H1 (cell line): ENCODE data around the gene ANAPC1.
"Not testable (repeated sequence)": the region's sequence is repeated elsewhere in the genome, so short reads cannot be mapped to it uniquely, and the experiment has no call there.

Source experiments
- CTCF ChIP-seq, 3 experiments: IDR thresholded peaks; 1 replicate in 2 of 3; 2 replicates in 1 of 3; pipeline versions ENCODE4 v1.5.1 to v1.6.1; 2011; ENCODE audit warnings: low read length in 3 of 3, mild to moderate bottlenecking in 3 of 3, inconsistent platforms in 2 of 3, low read depth in 1 of 3, moderate library complexity in 1 of 3; ENCODE audit not compliant: insufficient read depth in 1 of 3; ENCODE audit errors: control extremely low read depth in 1 of 3
- JUN ChIP-seq: IDR thresholded peaks from 2 replicates; pipeline ENCODE4 v1.6.1; 2011; ENCODE audit warnings: low read depth, mild to moderate bottlenecking, improper control_type of control experiment, low read length
- NRF1 ChIP-seq: IDR thresholded peaks from 2 replicates; pipeline ENCODE4 v1.6.1; 2011; ENCODE audit warnings: mild to moderate bottlenecking, low read depth, low read length, improper control_type of control experiment
- POLR2A ChIP-seq, 2 experiments: IDR thresholded peaks; 1 replicate in 1 of 2; 2 replicates in 1 of 2; pipeline ENCODE4 v1.6.1; 2011; ENCODE audit warnings: low read depth in 2 of 2, low read length in 2 of 2, mild to moderate bottlenecking in 2 of 2; ENCODE audit errors: control extremely low read depth in 1 of 2

GRCh38 chr2:111865124-111865523, 18.9 kb downstream of the ANAPC1 start:
- TF ChIP-seq POLR2A (IDR thresholded peaks at IDR 0.05; ENCODE audit: control extremely low read depth in 1 of 2, low read depth in 2 of 2, low read length in 2 of 2); CTCF (IDR thresholded peaks at IDR 0.05; ENCODE audit: control extremely low read depth in 1 of 3, insufficient read depth in 1 of 3, low read depth in 1 of 3, low read length in 3 of 3); NRF1; JUN: not testable (repeated sequence)
